IMR-90 (cell line): ENCODE measurements around the gene PYGL. TPM values are rescaled to one million over a fixed set of nuclear protein-coding genes. Genes with fewer than 3 reads are reported as not detected.

Experiments
- ATAC-seq: fragments of 200-7000 bp; cut with Tn5 transposase; 2 replicates; pipeline ENCODE4 v1.9.1; 2020; ENCODE audit warnings: low read depth, mild to moderate bottlenecking, moderate library complexity
- BruUV-seq: library from RNA; stranded (reverse); fragments of 400-500 nt; replicated peaks from 2 replicates; lab custom pipeline; 2021; lab: Mats Ljungman, UMichigan
- CTCF ChIA-PET: fragments of 300-600 bp; formaldehyde crosslinking; extraction: SDS; loops from one replicate; lab custom pipeline; 2021; ENCODE audit warnings: antibody characterized with exemption; lab: Yijun Ruan, JAX
- POLR2A ChIA-PET: fragments of 300-600 bp; sonication (Branson Sonifier 250); formaldehyde crosslinking; loops from one replicate; lab custom pipeline; 2022; ENCODE audit warnings: antibody characterized with exemption; ENCODE audit not compliant: unreplicated experiment; lab: Charles Lee
- DNase-seq: peaks from one replicate; pipeline ENCODE4 v3.0.0; 2013
- H2AFZ ChIP-seq: replicated peaks from 2 replicates; pipeline ENCODE3; 2013; ENCODE audit warnings: low read length, mild to moderate bottlenecking; ENCODE audit not compliant: poor library complexity
- H2AK5ac ChIP-seq: 2 replicates; pipeline ENCODE4 v1.6.1; 2013; ENCODE audit warnings: low read depth, low read length, inconsistent platforms
- H2AK9ac ChIP-seq: replicated peaks from 2 replicates; pipeline ENCODE3; 2013; ENCODE audit warnings: mild to moderate bottlenecking, low read depth, low read length, moderate library complexity; ENCODE audit not compliant: poor library complexity
- H2BK120ac ChIP-seq: 2 replicates; pipeline ENCODE4 v1.6.1; 2013; ENCODE audit warnings: low read depth, low read length, inconsistent platforms
- H2BK15ac ChIP-seq: 3 replicates; pipeline ENCODE4 v1.6.1; 2013; ENCODE audit warnings: low read depth, low read length, inconsistent platforms
- H2BK20ac ChIP-seq: 2 replicates; pipeline ENCODE4 v1.6.1; 2013; ENCODE audit warnings: low read depth, mild to moderate bottlenecking, inconsistent platforms, low read length, moderate library complexity
- H2BK5ac ChIP-seq: 2 replicates; pipeline ENCODE4 v1.6.1; 2013; ENCODE audit warnings: mild to moderate bottlenecking, low read depth, low read length, inconsistent platforms; ENCODE audit not compliant: poor library complexity, severe bottlenecking
- H3K14ac ChIP-seq: replicated peaks from 2 replicates; pipeline ENCODE4 v1.6.1; 2013; ENCODE audit warnings: low read depth, low read length, inconsistent platforms
- H3K18ac ChIP-seq: 2 replicates; pipeline ENCODE4 v1.6.1; 2013; ENCODE audit warnings: low read depth, low read length, control low read depth
- H3K23ac ChIP-seq: 2 replicates; pipeline ENCODE4 v1.6.1; 2013; ENCODE audit warnings: low read depth, low read length, inconsistent platforms
- H3K27ac ChIP-seq: 2 replicates; pipeline ENCODE4 v1.5.1; 2013; ENCODE audit warnings: mild to moderate bottlenecking, control low read depth, low read length; ENCODE audit not compliant: insufficient read depth
- H3K27me3 ChIP-seq: 2 replicates; pipeline ENCODE4 v1.6.1; 2013; ENCODE audit warnings: low read length; ENCODE audit not compliant: control insufficient read depth, insufficient read depth
- H3K36me3 ChIP-seq: 2 replicates; pipeline ENCODE4 v1.6.1; 2013; ENCODE audit warnings: low read length, mixed read lengths; ENCODE audit not compliant: control insufficient read depth, insufficient read depth
- H3K4ac ChIP-seq: 2 replicates; pipeline ENCODE4 v1.6.1; 2013; ENCODE audit warnings: low read depth, low read length, inconsistent platforms
- H3K4me1 ChIP-seq: 2 replicates; pipeline ENCODE4 v1.6.1; 2013; ENCODE audit warnings: low read length, mixed read lengths; ENCODE audit not compliant: control insufficient read depth, insufficient read depth
- H3K4me2 ChIP-seq: 2 replicates; pipeline ENCODE4 v1.6.1; 2013; ENCODE audit warnings: low read depth, mild to moderate bottlenecking, control low read depth, low read length, moderate library complexity
- H3K4me3 ChIP-seq: 2 replicates; pipeline ENCODE4 v1.5.1; 2013; ENCODE audit warnings: low read depth, mild to moderate bottlenecking, control low read depth, low read length, moderate library complexity; ENCODE audit not compliant: insufficient read depth
- H3K56ac ChIP-seq: 2 replicates; pipeline ENCODE4 v1.6.1; 2013; ENCODE audit warnings: low read length, inconsistent platforms; ENCODE audit not compliant: insufficient read depth; ENCODE audit errors: extremely low read depth
- H3K79me1 ChIP-seq, 2 experiments: 2 replicates each; pipeline ENCODE4 v1.6.1; 2013; ENCODE audit warnings: low read length in 2 of 2, inconsistent platforms in 1 of 2, low read depth in 1 of 2
- H3K9ac ChIP-seq: 2 replicates; pipeline ENCODE4 v1.6.1; 2013; ENCODE audit warnings: low read depth, low read length, control low read depth
- H3K9me1 ChIP-seq: 2 replicates; pipeline ENCODE4 v1.6.1; 2013; ENCODE audit warnings: low read length, inconsistent platforms; ENCODE audit not compliant: insufficient read depth
- H3K9me3 ChIP-seq: 2 replicates; pipeline ENCODE4 v1.6.1; 2013; ENCODE audit warnings: low read length; ENCODE audit not compliant: control insufficient read depth, insufficient read depth
- H4K20me1 ChIP-seq: 2 replicates; pipeline ENCODE4 v1.6.1; 2013; ENCODE audit warnings: low read length, inconsistent platforms; ENCODE audit not compliant: insufficient read depth
- H4K5ac ChIP-seq: 2 replicates; pipeline ENCODE4 v1.6.1; 2013; ENCODE audit warnings: mild to moderate bottlenecking, low read depth, low read length, control low read depth
- H4K8ac ChIP-seq, 2 experiments: 2 replicates each; pipeline ENCODE4 v1.6.1; 2013; ENCODE audit warnings: low read depth in 2 of 2, low read length in 2 of 2, control low read depth in 1 of 2, inconsistent platforms in 1 of 2
- H4K91ac ChIP-seq: 2 replicates; pipeline ENCODE4 v1.6.1; 2013; ENCODE audit warnings: low read depth, low read length, inconsistent platforms; ENCODE audit not compliant: insufficient read depth
- CHD1 ChIP-seq: IDR thresholded peaks from 2 replicates; pipeline ENCODE4 v1.6.1; 2012; ENCODE audit warnings: low read depth, low read length, improper control_type of control experiment
- ELK1 ChIP-seq: fragments of 150-350 bp; IDR thresholded peaks from 2 replicates; pipeline ENCODE4 v1.6.1; 2016; ENCODE audit warnings: low read depth, mild to moderate bottlenecking, low read length, moderate library complexity, borderline replicate concordance
- POLR2A ChIP-seq: IDR thresholded peaks from 2 replicates; pipeline ENCODE4 v1.6.1; 2012; ENCODE audit warnings: mild to moderate bottlenecking, low read depth, low read length
- SMC3 ChIP-seq: fragments of 150-350 bp; IDR thresholded peaks from 2 replicates; pipeline ENCODE4 v1.6.1; 2016; ENCODE audit warnings: low read depth, mild to moderate bottlenecking, antibody characterized with exemption, low read length, moderate library complexity
- WGBS, 2 experiments: methylation state at CpG; one replicate each; pipeline versions ENCODE4 v1.1.5 to v1.1.7; 2013; ENCODE audit warnings: missing lambda C conversion rate in 2 of 2; ENCODE audit not compliant: insufficient read length in 1 of 2; ENCODE audit errors: extremely low coverage in 2 of 2; 5-methylcytosine and 5-hydroxymethylcytosine counted together
- dilution Hi-C: fragments of 300-500 bp; cut with HindIII; formaldehyde crosslinking; loops from one replicate; pipeline ENCODE4 v1.14.3; 2018; ENCODE audit warnings: low sequenced_read_pairs; ENCODE audit not compliant: unreplicated experiment
- in situ Hi-C: fragments of 300-500 bp; cut with MboI; formaldehyde crosslinking; loops from 3 replicates; pipeline ENCODE4 v1.14.3; 2019; ENCODE audit warnings: low sequenced_read_pairs, inconsistent platforms, mixed read lengths
- intact Hi-C: fragments of 100-400 bp; cut with micrococcal nuclease; formaldehyde crosslinking; loops from 2 replicates; pipeline ENCODE4 v1.10.0; 2022
- polyA plus RNA-seq, 3 experiments: library from polyadenylated mRNA; depleted of rRNA; stranded (reverse); fragments of >200 nt; gene quantifications; 2 replicates each; pipeline ENCODE4 v1.2.3, GENCODE V29; 2012; ENCODE audit warnings: low replicate concordance in 1 of 3
- total RNA-seq: library from RNA; depleted of rRNA; stranded (reverse); fragments of >200 nt; gene quantifications from 2 replicates; pipeline ENCODE4 v1.2.3, GENCODE V29; 2012
- TF ChIP-seq, protein P1 (sequence below): conservative IDR thresholded peaks from 2 replicates; pipeline ENCODE4 v1.5.1; 2012; ENCODE audit warnings: mild to moderate bottlenecking, low read depth, low read length, improper control_type of control experiment

PYGL gene
- total and polyA plus RNA-seq, 2 of the 4 experiments (the other 2 are of a cell fraction) = 52.3 to 70.4 TPM

- no peak overlapping the region for H3K9ac ChIP-seq
- H3K9me1 ChIP-seq = no peaks in the 10 kb centered on the region
- no peak overlapping the region for H3K18ac ChIP-seq
- H3K4me2 ChIP-seq = no peak overlapping the region
- CTCF ChIA-PET = no interaction called here
- H2BK15ac ChIP-seq = no peak overlapping the region
- H3K23ac ChIP-seq = no peak overlapping the region
- H3K14ac ChIP-seq = no peak overlapping the region
- H2AFZ ChIP-seq = no peak overlapping the region
- H4K91ac ChIP-seq = no peak overlapping the region
- WGBS, 2 experiments = no CpG with 5 or more reads among the region's 6 CpGs
- TF ChIP-seq POLR2A (no peak), CHD1 (no peak), ELK1 (no peak), SMC3 (no peak)
- TF ChIP-seq, protein P1, sequence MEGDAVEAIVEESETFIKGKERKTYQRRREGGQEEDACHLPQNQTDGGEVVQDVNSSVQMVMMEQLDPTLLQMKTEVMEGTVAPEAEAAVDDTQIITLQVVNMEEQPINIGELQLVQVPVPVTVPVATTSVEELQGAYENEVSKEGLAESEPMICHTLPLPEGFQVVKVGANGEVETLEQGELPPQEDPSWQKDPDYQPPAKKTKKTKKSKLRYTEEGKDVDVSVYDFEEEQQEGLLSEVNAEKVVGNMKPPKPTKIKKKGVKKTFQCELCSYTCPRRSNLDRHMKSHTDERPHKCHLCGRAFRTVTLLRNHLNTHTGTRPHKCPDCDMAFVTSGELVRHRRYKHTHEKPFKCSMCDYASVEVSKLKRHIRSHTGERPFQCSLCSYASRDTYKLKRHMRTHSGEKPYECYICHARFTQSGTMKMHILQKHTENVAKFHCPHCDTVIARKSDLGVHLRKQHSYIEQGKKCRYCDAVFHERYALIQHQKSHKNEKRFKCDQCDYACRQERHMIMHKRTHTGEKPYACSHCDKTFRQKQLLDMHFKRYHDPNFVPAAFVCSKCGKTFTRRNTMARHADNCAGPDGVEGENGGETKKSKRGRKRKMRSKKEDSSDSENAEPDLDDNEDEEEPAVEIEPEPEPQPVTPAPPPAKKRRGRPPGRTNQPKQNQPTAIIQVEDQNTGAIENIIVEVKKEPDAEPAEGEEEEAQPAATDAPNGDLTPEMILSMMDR = no peak
- H4K20me1 ChIP-seq = no peaks in the 10 kb centered on the region
- no peak overlapping the region for H2BK120ac ChIP-seq
- no TSS peak for BruUV-seq
- peaks cover 1% of the 10 kb centered on the region; the same call in 1 of the 2 replicates for H3K4me1 ChIP-seq
- no peak overlapping the region for H2AK9ac ChIP-seq
- POLR2A ChIA-PET = no interaction called here
- H4K8ac ChIP-seq = no peak overlapping the region
- H2BK5ac ChIP-seq = no peak overlapping the region
- H3K9me3 ChIP-seq = no peaks in the 10 kb centered on the region
- no peaks in the 10 kb centered on the region for H3K79me1 ChIP-seq
- H3K27ac ChIP-seq = no peak overlapping the region
- DNase-seq (no peak), ATAC-seq (no peak)
- H3K4ac ChIP-seq = no peak overlapping the region
- no peak overlapping the region for H2AK5ac ChIP-seq
- H4K5ac ChIP-seq = no peak overlapping the region
- in situ Hi-C loops = no loop called here
- H3K27me3 ChIP-seq = peaks cover 14% of the 10 kb centered on the region
- dilution Hi-C loops = no loop called here
- no peak overlapping the region for H3K56ac ChIP-seq
- intact Hi-C loops = no loop called here
- H3K4me3 ChIP-seq = no peak overlapping the region
- no peak overlapping the region for H2BK20ac ChIP-seq
- no peaks in the 10 kb centered on the region for H3K36me3 ChIP-seq
Measured at GRCh38 chr14:50970886-50971781, 26.9 kb upstream of the PYGL start.
